ENCODE results near the gene PPM1F.

- TF ChIP-seq CTCF (IDR thresholded peaks at IDR 0.05): no peak
- TF ChIP-seq EZH2 (IDR thresholded peaks at IDR 0.05; ENCODE audit: borderline replicate concordance, insufficient read depth, low read depth, low read length, poor library complexity, severe bottlenecking): no peak
Measured at GRCh38 chr22:21926728-21927127, 25.9 kb downstream of the PPM1F start.

Data from B cell (primary cell).